NT2/D1 (cell line): ENCODE results near the gene PPP1R18.

Experiments
- DNase-seq: peaks from one replicate; pipeline ENCODE4 v3.0.0-alpha.2; 2011; ENCODE audit warnings: low read depth, low spot score
- H3K27me3 ChIP-seq: 2 replicates; pipeline ENCODE4 v1.6.0; 2011; ENCODE audit warnings: mild to moderate bottlenecking; ENCODE audit not compliant: insufficient read length, insufficient read depth
- H3K36me3 ChIP-seq: 2 replicates; pipeline ENCODE4 v1.6.1; 2011; ENCODE audit warnings: mild to moderate bottlenecking, low read length, mixed read lengths; ENCODE audit not compliant: insufficient read depth, insufficient read length
- H3K4me1 ChIP-seq: 2 replicates; pipeline ENCODE4 v1.5.1; 2011; ENCODE audit not compliant: insufficient read depth, insufficient read length
- H3K4me3 ChIP-seq: 2 replicates; pipeline ENCODE4 v1.5.1; 2011; ENCODE audit warnings: low read depth; ENCODE audit not compliant: insufficient read length
- H3K9ac ChIP-seq: 2 replicates; pipeline ENCODE4 v1.6.0; 2011; ENCODE audit warnings: low read depth; ENCODE audit not compliant: insufficient read length
- H3K9me3 ChIP-seq: 2 replicates; pipeline ENCODE4 v1.5.1; 2011; ENCODE audit warnings: mild to moderate bottlenecking, low read length; ENCODE audit not compliant: insufficient read depth
- SUZ12 ChIP-seq: IDR thresholded peaks from 2 replicates; pipeline ENCODE4 v1.6.1; 2011; ENCODE audit not compliant: insufficient read length, insufficient read depth; ENCODE audit errors: extremely low read depth
- YY1 ChIP-seq: IDR thresholded peaks from 2 replicates; pipeline ENCODE4 v1.6.1; 2011; ENCODE audit not compliant: insufficient read length, insufficient read depth
- ZNF274 ChIP-seq: IDR thresholded peaks from 2 replicates; pipeline ENCODE4 v1.6.1; 2011; ENCODE audit warnings: mild to moderate bottlenecking, low read depth, low read length

PPP1R18 gene

GRCh38 chr6:30689022-30689865, 2.8 kb upstream of the PPP1R18 start:
- Histone ChIP-seq H3K36me3 (peaks cover 24% of the 10 kb centered on the region), H3K4me1 (peaks cover 10% of the 10 kb centered on the region), H3K9me3 (no peaks in the 10 kb centered on the region), H3K4me3 (peak overlapping the region; percentile 63), H3K9ac (peak overlapping the region; percentile 87), H3K27me3 (no peaks in the 10 kb centered on the region)
- TF ChIP-seq ZNF274 (no peak), YY1 (no peak), SUZ12 (no peak)
- no peak for DNase-seq

- no peak for TF ChIP-seq ZNF274
- no peak for TF ChIP-seq YY1
- no peak for TF ChIP-seq SUZ12
- Histone ChIP-seq H3K27me3 (no peaks in the 10 kb centered on the region), H3K4me1 (peaks cover 10% of the 10 kb centered on the region), H3K4me3 (no peak overlapping the region), H3K9ac (no peak overlapping the region), H3K9me3 (no peaks in the 10 kb centered on the region), H3K36me3 (peaks cover 24% of the 10 kb centered on the region)
- no peak for DNase-seq
These were observed 2.1 kb upstream of the PPP1R18 start for GRCh38 chr6:30688569-30688968.

- TF ChIP-seq YY1 (no peak), ZNF274 (no peak), SUZ12 (no peak)
- Histone ChIP-seq H3K4me1 (peaks cover 14% of the 10 kb centered on the region), H3K36me3 (peaks cover 29% of the 10 kb centered on the region)
These were observed 1.4 kb upstream of the PPP1R18 start for GRCh38 chr6:30687659-30688431.

GRCh38 chr6:30686908-30687658, 638 bp upstream of the PPP1R18 start:
- DNase-seq = no peak
- Histone ChIP-seq H3K4me1 (peaks cover 19% of the 10 kb centered on the region), H3K4me3 (peak overlapping the region; percentile 63), H3K9ac (peak overlapping the region; percentile 86), H3K36me3 (peaks cover 29% of the 10 kb centered on the region), H3K9me3 (no peaks in the 10 kb centered on the region), H3K27me3 (no peaks in the 10 kb centered on the region)
- no peak for TF ChIP-seq SUZ12
- TF ChIP-seq YY1 = no peak
- no peak for TF ChIP-seq ZNF274

More at GRCh38 chr6:30687659-30688431, 1.4 kb upstream of the PPP1R18 start:
- peak overlapping the region; percentile 63 for H3K4me3 ChIP-seq
- no peaks in the 10 kb centered on the region for H3K9me3 ChIP-seq
- no peak for DNase-seq
- peak overlapping the region; percentile 86 for H3K9ac ChIP-seq
- H3K27me3 ChIP-seq = no peaks in the 10 kb centered on the region

GRCh38 chr6:30685157-30686008, 1.1 kb downstream of the PPP1R18 start:
- DNase-seq = no peak
- TF ChIP-seq SUZ12 = no peak
- no peak for TF ChIP-seq ZNF274
- no peak for TF ChIP-seq YY1
- Histone ChIP-seq H3K27me3 (no peaks in the 10 kb centered on the region), H3K9ac (peak overlapping the region; percentile 82), H3K36me3 (peaks cover 36% of the 10 kb centered on the region), H3K4me1 (peaks cover 20% of the 10 kb centered on the region), H3K4me3 (peak overlapping the region; percentile 16), H3K9me3 (no peaks in the 10 kb centered on the region)

GRCh38 chr6:30684386-30685156, 1.9 kb downstream of the PPP1R18 start:
- H3K27me3 ChIP-seq = no peaks in the 10 kb centered on the region
- H3K4me1 ChIP-seq = peaks cover 15% of the 10 kb centered on the region
- DNase-seq = no peak
- H3K9me3 ChIP-seq = no peaks in the 10 kb centered on the region
- H3K9ac ChIP-seq = peak overlapping the region; percentile 29
- TF ChIP-seq SUZ12 = no peak
- no peak for TF ChIP-seq ZNF274
- no peak for TF ChIP-seq YY1
- peak overlapping the region; percentile 11 for H3K4me3 ChIP-seq
- H3K36me3 ChIP-seq = peaks cover 38% of the 10 kb centered on the region
